ENCODE results near the gene UNC13C. TPM values are rescaled to one million over a fixed set of nuclear protein-coding genes. Genes with fewer than 3 reads are reported as not detected.

UNC13C gene
- total RNA-seq, 1 donor from 2014 or later, result 0.03 TPM

DNA sequence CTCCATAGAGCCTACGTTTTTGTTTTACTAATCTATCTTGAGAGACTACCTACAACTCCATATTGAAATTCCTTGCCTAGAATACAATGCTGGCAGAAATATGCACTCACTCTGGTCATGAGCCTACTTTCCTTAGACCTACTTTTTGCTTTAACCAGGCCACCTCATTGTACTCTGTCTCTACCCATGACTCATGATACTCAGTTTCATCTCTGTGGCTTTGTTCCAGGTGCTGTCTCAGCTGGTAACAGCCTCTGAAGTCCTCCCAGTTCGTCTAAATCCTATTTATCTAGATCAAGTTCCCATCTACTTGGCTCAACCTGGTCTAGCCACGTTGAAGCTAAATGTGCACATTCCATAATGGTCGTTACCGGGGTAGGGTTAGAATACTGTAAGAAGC, 682.1 kb downstream of the UNC13C start:
- DNase-seq, result no peak
- no peak for ATAC-seq (ENCODE audit: poor library complexity)
- intact Hi-C loops (cut with DNase I), result no loop called here

DNA sequence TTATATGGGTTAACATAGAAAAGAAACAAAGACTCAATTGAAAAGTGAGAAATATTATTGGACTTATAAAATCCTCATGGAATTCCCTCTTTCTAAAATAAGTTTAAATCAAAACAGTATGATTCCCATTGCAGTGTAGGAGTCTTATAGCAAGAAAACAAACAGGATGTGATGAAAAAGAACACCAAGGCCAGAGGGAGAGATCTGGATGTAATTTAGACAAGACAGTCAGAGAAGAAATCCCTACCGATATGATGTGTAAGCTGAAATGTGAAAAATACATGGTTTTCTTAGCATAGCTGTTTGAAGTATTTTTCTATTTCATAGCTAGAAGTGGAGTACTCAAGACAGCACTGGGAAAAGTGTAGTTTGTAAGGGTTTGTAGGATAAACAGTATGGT, 697.0 kb downstream of the UNC13C start:
- no peak for ATAC-seq (ENCODE audit: poor library complexity)
- intact Hi-C loops (cut with DNase I), result no loop called here
- DNase-seq, result no peak

- DNase-seq (no peak), ATAC-seq (ENCODE audit: poor library complexity) (no peak)
- intact Hi-C loops (cut with DNase I), result no loop called here
These were observed 703.3 kb downstream of the UNC13C start for GRCh38 chr15:54681584-54681983.

Other genes with a start within 250 kb of the UNC13C start
- gene WDR72, start 218.8 kb upstream of the UNC13C start, total RNA-seq, result 0.13 TPM